Spinal cord (tissue), 10 donors: ENCODE data around the gene TMEM233. TPM values are rescaled to one million over a fixed set of nuclear protein-coding genes. Genes with fewer than 3 reads are reported as not detected.
A peak's percentile ranks its signal among the peaks of the same experiment; 100 is the strongest.
"Not testable (repeated sequence)": the region's sequence is repeated elsewhere in the genome, so short reads cannot be mapped to it uniquely, and the experiment has no call there.

ENCODE experiments used
- DNase-seq, 6 donors: peaks; one replicate each; pipeline versions ENCODE4 v3.0.0 to v3.0.0-alpha.2; 2013 to 2015; ENCODE audit warnings: low spot score in 6 of 6, low read depth in 4 of 6
- H3K27ac ChIP-seq: one replicate; pipeline ENCODE4 v1.5.1; 2013; ENCODE audit warnings: low read depth, low read length, control low read depth
- H3K27me3 ChIP-seq: one replicate; pipeline ENCODE4 v1.6.1; 2013; ENCODE audit warnings: low read length; ENCODE audit not compliant: control insufficient read depth, insufficient read depth
- H3K36me3 ChIP-seq: one replicate; pipeline ENCODE4 v1.6.1; 2013; ENCODE audit warnings: low read length; ENCODE audit not compliant: control insufficient read depth, insufficient read depth
- H3K4me1 ChIP-seq: one replicate; pipeline ENCODE4 v1.6.1; 2013; ENCODE audit warnings: low read length; ENCODE audit not compliant: control insufficient read depth, insufficient read depth
- H3K4me3 ChIP-seq: one replicate; pipeline ENCODE4 v1.5.1; 2013; ENCODE audit warnings: low read depth, low read length, control low read depth
- H3K9me3 ChIP-seq: one replicate; pipeline ENCODE4 v1.6.1; 2013; ENCODE audit warnings: low read length; ENCODE audit not compliant: control insufficient read depth, insufficient read depth
- WGBS: methylation state at CpG from one replicate; pipeline ENCODE4 v1.1.5; 2013; ENCODE audit warnings: missing lambda C conversion rate; ENCODE audit not compliant: insufficient coverage; 5-methylcytosine and 5-hydroxymethylcytosine counted together
- polyA plus RNA-seq, 2 donors: library from polyadenylated mRNA; unstranded; fragments of 120-200 nt; gene quantifications; one replicate each; pipeline ENCODE4 v1.2.1, GENCODE V29; 2013; ENCODE audit not compliant: insufficient read length in 2 of 2
- total RNA-seq, 2 donors: library from RNA; depleted of rRNA in 1 of 2; stranded (reverse); fragments of 120-200 nt in 1 of 2; fragments of >200 nt in 1 of 2; gene quantifications; one replicate each; pipeline versions ENCODE4 v1.2.3 to v1.2.4, GENCODE V29; 2013 to 2014
- donor health status: healthy.

Gene TMEM233
- total and polyA plus RNA-seq, 4 donors = 0.66 to 23.7 (median 3.7) TPM

DNA sequence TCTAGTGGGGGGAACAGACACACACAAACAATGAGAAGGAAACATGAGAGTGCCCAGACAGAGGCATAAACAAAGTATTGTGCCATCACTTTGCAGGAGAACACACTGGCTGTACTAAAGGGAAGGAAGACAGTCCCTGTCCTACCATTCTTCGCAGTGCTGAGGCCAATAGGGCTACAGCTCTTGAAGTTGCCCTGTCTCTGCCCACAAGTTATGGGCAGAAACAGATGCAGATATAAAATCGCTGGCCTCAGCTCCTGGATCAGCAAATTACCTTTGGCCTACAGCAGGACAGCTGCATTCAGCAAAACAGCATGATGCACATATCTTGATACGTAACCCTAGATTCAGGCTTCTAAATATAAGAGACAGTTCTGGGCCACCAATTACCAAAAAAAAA, 51.4 kb downstream of the TMEM233 start:
- Histone ChIP-seq H3K27ac (no peak overlapping the region), H3K4me3 (no peak overlapping the region), H3K36me3 (no peaks in the 10 kb centered on the region), H3K4me1 (no peaks in the 10 kb centered on the region), H3K27me3 (no peaks in the 10 kb centered on the region), H3K9me3 (no peaks in the 10 kb centered on the region)
- peak in 1 of 6 donors; percentile 8 for DNase-seq
- WGBS = 95% methylated on average over 2 of the region's 3 CpGs

DNA sequence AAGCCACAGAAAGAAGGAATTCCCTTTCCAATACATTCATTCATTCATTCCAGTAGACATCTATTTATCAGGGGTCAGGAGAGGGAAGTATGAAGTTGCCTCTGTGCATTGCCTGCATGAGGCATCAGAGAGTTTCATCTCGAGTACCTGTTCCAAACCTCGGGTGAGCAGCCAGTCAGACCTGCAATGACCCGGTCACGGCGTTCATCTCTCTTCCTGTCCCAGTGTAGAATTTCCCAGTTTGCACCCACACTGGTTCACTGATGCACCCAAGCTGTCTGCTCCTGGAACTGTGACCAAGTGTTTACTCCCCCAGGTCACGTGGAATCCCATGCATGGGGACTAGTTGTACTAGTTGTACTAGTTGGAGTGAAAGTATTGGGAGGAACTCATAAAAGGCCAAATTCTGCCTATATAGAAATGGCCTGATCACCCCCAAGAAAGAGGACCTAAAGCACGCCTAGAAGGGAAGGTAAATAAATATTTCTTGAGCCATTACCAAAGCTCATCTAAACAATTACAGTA, 52.0 kb downstream of the TMEM233 start:
- Histone ChIP-seq H3K27me3 (no peaks in the 10 kb centered on the region), H3K27ac (no peak overlapping the region), H3K4me1 (no peaks in the 10 kb centered on the region), H3K4me3 (no peak overlapping the region), H3K36me3 (no peaks in the 10 kb centered on the region), H3K9me3 (no peaks in the 10 kb centered on the region)
- 93% methylated on average over 5 of the region's 7 CpGs for WGBS
- DNase-seq = no peak

GRCh38 chr12:119649202-119649808, 55.7 kb downstream of the TMEM233 start:
- H3K36me3 ChIP-seq = no peaks in the 10 kb centered on the region
- peaks cover 9% of the 10 kb centered on the region for H3K9me3 ChIP-seq
- no peaks in the 10 kb centered on the region for H3K27me3 ChIP-seq
- no peak overlapping the region for H3K27ac ChIP-seq
- peak in 2 of 6 donors; percentile 20 to 69 for DNase-seq
- H3K4me1 ChIP-seq = no peaks in the 10 kb centered on the region
- 75% methylated on average over 2 of the region's 4 CpGs for WGBS
- H3K4me3 ChIP-seq = no peak overlapping the region

DNA sequence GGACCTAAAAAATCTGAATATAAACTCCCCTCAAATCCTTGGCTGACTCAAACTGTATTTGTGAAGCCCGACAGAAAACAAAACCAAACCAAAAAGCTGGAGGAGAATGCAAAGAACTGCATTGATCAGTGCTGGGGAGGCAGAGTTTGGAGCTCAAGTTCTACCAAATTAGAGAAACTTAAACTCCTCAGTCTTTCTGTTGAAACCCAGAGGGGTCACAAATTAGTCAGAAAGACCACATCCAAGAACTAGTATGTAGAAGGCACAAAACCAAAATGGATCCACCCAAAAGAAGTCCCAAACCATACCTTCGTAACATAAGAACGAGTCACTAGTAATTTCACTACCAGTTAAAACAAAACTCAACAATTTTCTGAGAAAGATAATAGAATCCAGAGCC, 59.1 kb downstream of the TMEM233 start:
- peaks cover 10% of the 10 kb centered on the region for H3K9me3 ChIP-seq
- WGBS = no CpG with 5 or more reads among the region's 3 CpGs
- no peak overlapping the region for H3K27ac ChIP-seq

GRCh38 chr12:119657001-119657400, 63.4 kb downstream of the TMEM233 start:
- not testable (repeated sequence) for H3K4me1 ChIP-seq, H3K36me3 ChIP-seq, H3K27me3 ChIP-seq, H3K4me3 ChIP-seq, H3K27ac ChIP-seq, DNase-seq
- H3K9me3 ChIP-seq = peaks cover 10% of the 10 kb centered on the region
- 88% methylated on average over 2 of the region's 2 CpGs for WGBS

More for the DNA sequence above, 59.1 kb downstream of the TMEM233 start:
- Histone ChIP-seq H3K36me3 (no peaks in the 10 kb centered on the region), H3K27me3 (no peaks in the 10 kb centered on the region), H3K4me1 (no peaks in the 10 kb centered on the region), H3K4me3 (no peak overlapping the region)
- DNase-seq = no peak

- not testable (repeated sequence) for H3K9me3 ChIP-seq, H3K4me3 ChIP-seq, H3K36me3 ChIP-seq, H3K4me1 ChIP-seq, H3K27me3 ChIP-seq, H3K27ac ChIP-seq
- peak in 1 of 6 donors; percentile 50 for DNase-seq
- WGBS = 100% methylated on average over 3 of the region's 6 CpGs
Measured at GRCh38 chr12:119658166-119658565, 64.6 kb downstream of the TMEM233 start.

GRCh38 chr12:119659289-119659897, 65.8 kb downstream of the TMEM233 start:
- no peaks in the 10 kb centered on the region for H3K36me3 ChIP-seq
- DNase-seq = peak in 5 of 6 donors; percentile 13 to 81 (median 23)
- no peak overlapping the region for H3K27ac ChIP-seq
- no peak overlapping the region for H3K4me3 ChIP-seq
- H3K9me3 ChIP-seq = peaks cover 1% of the 10 kb centered on the region
- no peaks in the 10 kb centered on the region for H3K4me1 ChIP-seq
- peaks cover 5% of the 10 kb centered on the region for H3K27me3 ChIP-seq
- WGBS = no CpG with 5 or more reads among the region's 6 CpGs

DNA sequence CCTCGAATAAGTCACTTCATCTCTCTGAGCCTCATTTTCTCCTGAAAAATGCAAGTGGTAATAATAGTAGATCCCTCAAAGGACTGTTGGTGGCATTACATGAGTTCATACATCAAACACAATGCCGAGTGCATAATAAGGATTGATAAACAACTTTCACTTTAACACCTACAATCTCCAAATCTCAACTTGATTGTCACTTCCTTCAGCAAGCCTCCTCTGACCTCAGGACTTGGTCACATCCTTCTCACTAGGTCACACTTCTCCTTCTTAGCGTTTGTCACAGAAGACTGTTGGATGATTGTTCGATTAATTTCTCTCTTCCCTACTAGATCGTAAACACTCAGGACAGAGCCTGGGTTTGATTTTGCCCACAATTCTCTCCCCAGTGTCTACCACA, 66.5 kb downstream of the TMEM233 start:
- H3K27ac ChIP-seq = no peak overlapping the region
- no peaks in the 10 kb centered on the region for H3K4me1 ChIP-seq
- peaks cover 1% of the 10 kb centered on the region for H3K9me3 ChIP-seq
- H3K4me3 ChIP-seq = no peak overlapping the region
- WGBS = 83% methylated on average over 1 of the region's 5 CpGs
- H3K27me3 ChIP-seq = peaks cover 5% of the 10 kb centered on the region
- no peaks in the 10 kb centered on the region for H3K36me3 ChIP-seq
- DNase-seq = no peak

DNA sequence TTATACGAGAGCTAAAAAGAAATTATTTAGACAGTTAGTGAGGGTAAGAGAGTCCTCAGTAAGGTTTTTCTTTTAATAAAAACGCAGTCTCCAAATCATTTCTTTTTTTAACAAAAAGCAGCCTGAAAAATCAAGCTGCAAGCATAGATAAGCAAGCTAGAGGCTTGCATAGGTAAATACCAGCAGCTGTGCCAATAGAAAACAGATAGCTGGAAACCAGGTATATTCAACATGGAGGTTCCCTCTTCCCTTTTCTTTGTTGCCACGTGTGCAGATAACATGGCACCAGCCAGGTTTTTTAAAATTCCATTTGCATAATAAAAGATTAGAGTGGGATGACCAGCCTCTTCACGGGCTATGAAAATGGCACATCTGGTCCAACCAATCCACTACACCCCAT, 68.3 kb downstream of the TMEM233 start:
- Histone ChIP-seq H3K27ac (no peak overlapping the region), H3K9me3 (no peaks in the 10 kb centered on the region), H3K4me3 (no peak overlapping the region), H3K4me1 (no peaks in the 10 kb centered on the region), H3K27me3 (peaks cover 5% of the 10 kb centered on the region), H3K36me3 (no peaks in the 10 kb centered on the region)
- no peak for DNase-seq
- WGBS = 83% methylated on average over 1 of the region's 4 CpGs

GRCh38 chr12:119664642-119665041, 71.1 kb downstream of the TMEM233 start:
- Histone ChIP-seq H3K4me1 (peaks cover 8% of the 10 kb centered on the region), H3K4me3 (no peak overlapping the region), H3K27ac (no peak overlapping the region), H3K9me3 (no peaks in the 10 kb centered on the region), H3K27me3 (peaks cover 5% of the 10 kb centered on the region), H3K36me3 (peaks cover 4% of the 10 kb centered on the region)
- no CpG with 5 or more reads among the region's 1 CpG for WGBS
- no peak for DNase-seq
